Stomach (tissue), 9 donors: ENCODE results near the gene MAP2K4. TPM values are rescaled to one million over a fixed set of nuclear protein-coding genes. Genes with fewer than 3 reads are reported as not detected.

Source experiments
- DNase-seq, 2 donors: peaks; one replicate each; pipeline versions ENCODE4 v3.0.0 to v3.0.0-alpha.2; 2013 to 2019
- H3K27ac ChIP-seq, 5 donors: fragments of 200-600 bp in 4 of 5; sonication (generic) in 4 of 5; one replicate each; pipeline ENCODE4 v1.5.1; 2013 to 2019; ENCODE audit warnings: mild to moderate bottlenecking in 1 of 5, moderate library complexity in 1 of 5
- H3K27me3 ChIP-seq, 3 donors: fragments of 200-600 bp; sonication (generic); one replicate each; pipeline ENCODE4 v1.5.1; 2017 to 2019; ENCODE audit warnings: mixed run types in 1 of 3
- H3K36me3 ChIP-seq, 4 donors: fragments of 200-600 bp; sonication (generic); 1 replicate in 3 of 4; 2 replicates in 1 of 4; pipeline ENCODE4 v1.5.1; 2016 to 2019
- H3K4me1 ChIP-seq, 4 donors: fragments of 200-600 bp; sonication (generic); one replicate each; pipeline ENCODE4 v1.5.1; 2016 to 2019
- H3K4me3 ChIP-seq, 4 donors: fragments of 200-600 bp; sonication (generic) in 3 of 4; one replicate each; pipeline ENCODE4 v1.5.1; 2016 to 2019; ENCODE audit warnings: mild to moderate bottlenecking in 1 of 4
- H3K9me3 ChIP-seq, 4 donors: fragments of 200-600 bp; sonication (generic); one replicate each; pipeline ENCODE4 v1.5.1; 2016 to 2019
- EP300 ChIP-seq: sonication (generic); formaldehyde crosslinking; IDR thresholded peaks from one replicate; pipeline ENCODE4 v1.6.1; 2017; ENCODE audit warnings: antibody characterized with exemption
- POLR2A ChIP-seq, 4 donors: fragments of 450-650 bp; IDR thresholded peaks; one replicate each; pipeline ENCODE4 v1.6.1; 2016; ENCODE audit warnings: antibody characterized with exemption in 4 of 4, control low read depth in 2 of 4, mild to moderate bottlenecking in 1 of 4, moderate library complexity in 1 of 4
- POLR2AphosphoS5 ChIP-seq, 3 donors: sonication (generic); formaldehyde crosslinking; IDR thresholded peaks; one replicate each; pipeline ENCODE4 v1.6.1; 2016; ENCODE audit warnings: antibody characterized with exemption in 3 of 3
- WGBS, 5 donors: extraction: QIAGEN DNeasy Blood & Tissue Kit in 3 of 5; methylation state at CpG; one replicate each; pipeline versions ENCODE4 v1.1.5 to v1.1.7; 2013 to 2018; 5-methylcytosine and 5-hydroxymethylcytosine counted together
- intact Hi-C: fragments of 100-400 bp; cut with DNase I; formaldehyde crosslinking; loops from one replicate; pipeline ENCODE4 v1.15.1; 2023; ENCODE audit warnings: low total_unique reads
- polyA plus RNA-seq, 3 donors: library from polyadenylated mRNA; stranded (reverse); fragments of 200-250 nt; gene quantifications; one replicate each; pipeline ENCODE4 v1.2.3, GENCODE V29; 2013
- total RNA-seq, 5 donors: library from RNA; depleted of rRNA; stranded (reverse); fragments of >200 nt; gene quantifications; one replicate each; pipeline versions ENCODE4 v1.1.0 to v1.2.3, GENCODE V29; 2014 to 2016
- TF ChIP-seq, protein P1 (sequence below), 7 experiments: fragments of 450-650 bp in 4 of 7; fragments of 200-600 bp in 3 of 7; sonication (generic) in 3 of 7; IDR thresholded peaks; one replicate each; pipeline ENCODE4 v1.5.1; 2016 to 2019; ENCODE audit warnings: antibody characterized with exemption in 7 of 7, control low read depth in 2 of 7, mild to moderate bottlenecking in 1 of 7
- donor health status: healthy with polysubstance abuse.
- donor health status: Bipolar disorder and iron deficiency.
- donor health status: healthy.

Gene MAP2K4
- total and polyA plus RNA-seq, 8 donors, result 1.4 to 174 (median 21.9) TPM

DNA sequence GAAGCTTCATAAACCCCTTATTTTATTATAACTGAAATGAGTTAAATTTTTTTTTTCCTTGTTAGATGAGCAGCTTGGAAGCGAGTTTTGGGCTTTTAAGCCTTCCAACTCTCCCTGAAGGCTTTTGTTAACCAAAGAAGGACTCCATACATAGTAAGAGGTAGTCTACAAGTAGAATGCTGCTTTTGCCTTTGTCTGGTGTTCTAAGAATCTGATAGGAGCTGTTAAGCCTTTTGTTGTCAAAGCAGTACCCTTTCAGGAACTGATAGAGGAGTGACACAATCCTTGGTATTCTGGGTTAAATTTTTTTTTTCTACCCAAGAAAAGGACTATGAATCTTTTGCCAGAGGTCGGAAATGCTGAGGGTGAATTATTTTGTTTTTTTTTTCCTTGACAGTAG lies 26.1 kb downstream of the MAP2K4 start:
- Histone ChIP-seq H3K36me3 (no peaks in the 10 kb centered on the region), H3K4me3 (no peak overlapping the region), H3K27me3 (no peaks in the 10 kb centered on the region), H3K4me1 (peaks cover 5 to 57% (median 33%) of the 10 kb centered on the region in 4 donors), H3K9me3 (no peaks in the 10 kb centered on the region), H3K27ac (no peak overlapping the region)
- no peak for DNase-seq
- intact Hi-C loops, result no loop called here
- TF ChIP-seq EP300 (no peak), POLR2A (IDR thresholded peaks at IDR 0.05) (no peak), POLR2AphosphoS5 (IDR thresholded peaks at IDR 0.05) (no peak)
- TF ChIP-seq, protein P1, sequence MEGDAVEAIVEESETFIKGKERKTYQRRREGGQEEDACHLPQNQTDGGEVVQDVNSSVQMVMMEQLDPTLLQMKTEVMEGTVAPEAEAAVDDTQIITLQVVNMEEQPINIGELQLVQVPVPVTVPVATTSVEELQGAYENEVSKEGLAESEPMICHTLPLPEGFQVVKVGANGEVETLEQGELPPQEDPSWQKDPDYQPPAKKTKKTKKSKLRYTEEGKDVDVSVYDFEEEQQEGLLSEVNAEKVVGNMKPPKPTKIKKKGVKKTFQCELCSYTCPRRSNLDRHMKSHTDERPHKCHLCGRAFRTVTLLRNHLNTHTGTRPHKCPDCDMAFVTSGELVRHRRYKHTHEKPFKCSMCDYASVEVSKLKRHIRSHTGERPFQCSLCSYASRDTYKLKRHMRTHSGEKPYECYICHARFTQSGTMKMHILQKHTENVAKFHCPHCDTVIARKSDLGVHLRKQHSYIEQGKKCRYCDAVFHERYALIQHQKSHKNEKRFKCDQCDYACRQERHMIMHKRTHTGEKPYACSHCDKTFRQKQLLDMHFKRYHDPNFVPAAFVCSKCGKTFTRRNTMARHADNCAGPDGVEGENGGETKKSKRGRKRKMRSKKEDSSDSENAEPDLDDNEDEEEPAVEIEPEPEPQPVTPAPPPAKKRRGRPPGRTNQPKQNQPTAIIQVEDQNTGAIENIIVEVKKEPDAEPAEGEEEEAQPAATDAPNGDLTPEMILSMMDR (IDR thresholded peaks at IDR 0.05), result no peak
- WGBS, 5 donors, result 44 to 77% (median 59%) methylated on average over 2 of the region's 2 CpGs

DNA sequence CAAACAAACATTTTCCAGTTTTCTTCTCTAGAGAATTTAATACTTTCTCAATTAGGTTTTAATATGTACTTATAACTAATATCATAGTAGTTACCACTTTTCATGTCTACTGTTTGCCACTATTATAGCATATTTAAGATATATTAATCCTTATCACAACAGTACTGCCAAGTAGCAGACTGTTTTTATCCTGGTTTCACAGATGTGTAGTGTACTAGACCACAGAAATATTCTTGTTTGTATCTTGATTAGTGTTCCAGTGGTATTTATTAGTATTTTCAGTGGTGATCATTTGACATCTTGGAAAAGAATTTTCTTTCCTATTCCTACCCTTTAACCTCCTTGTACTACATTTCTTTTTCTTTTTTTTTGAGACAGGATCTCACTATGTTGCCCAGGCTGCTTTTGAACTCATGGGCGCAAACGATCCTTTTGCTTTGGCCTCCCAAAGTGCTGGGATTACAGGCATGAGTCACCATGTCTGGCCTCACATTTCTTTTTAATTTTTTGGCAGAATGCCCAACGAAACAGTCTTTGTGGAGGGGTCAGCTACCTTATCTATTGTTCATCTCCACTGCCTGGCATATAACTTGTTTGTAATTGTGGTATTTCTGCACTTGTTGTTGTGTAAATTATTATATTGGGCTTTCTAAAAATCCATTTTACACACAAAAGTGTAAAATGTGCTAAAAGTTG lies 27.2 kb downstream of the MAP2K4 start:
- no peak for DNase-seq
- WGBS, 5 donors, result 70 to 81% (median 76%) methylated on average over 3 of the region's 3 CpGs
- TF ChIP-seq, protein P1 (IDR thresholded peaks at IDR 0.05), result no peak
- no peak for TF ChIP-seq POLR2AphosphoS5 (IDR thresholded peaks at IDR 0.05)
- no peak for TF ChIP-seq POLR2A (IDR thresholded peaks at IDR 0.05)
- TF ChIP-seq EP300, result no peak
- Histone ChIP-seq H3K27me3 (no peaks in the 10 kb centered on the region), H3K9me3 (no peaks in the 10 kb centered on the region), H3K4me1 (peaks cover 5 to 68% (median 38%) of the 10 kb centered on the region in 4 donors), H3K36me3 (no peaks in the 10 kb centered on the region), H3K4me3 (no peak overlapping the region), H3K27ac (no peak overlapping the region)
- intact Hi-C loops, result no loop called here

GRCh38 chr17:12048843-12049473 lies 28.3 kb downstream of the MAP2K4 start:
- no peak for DNase-seq
- Histone ChIP-seq H3K27ac (no peak overlapping the region), H3K4me3 (no peak overlapping the region), H3K27me3 (no peaks in the 10 kb centered on the region), H3K9me3 (no peaks in the 10 kb centered on the region), H3K4me1 (peaks cover 5 to 79% (median 43%) of the 10 kb centered on the region in 4 donors), H3K36me3 (no peaks in the 10 kb centered on the region)
- 88 to 93% (median 92%) methylated on average over 7 of the region's 7 CpGs for WGBS, 5 donors
- intact Hi-C loops, result no loop called here
- TF ChIP-seq EP300 (no peak), POLR2AphosphoS5 (IDR thresholded peaks at IDR 0.05) (no peak)

DNA sequence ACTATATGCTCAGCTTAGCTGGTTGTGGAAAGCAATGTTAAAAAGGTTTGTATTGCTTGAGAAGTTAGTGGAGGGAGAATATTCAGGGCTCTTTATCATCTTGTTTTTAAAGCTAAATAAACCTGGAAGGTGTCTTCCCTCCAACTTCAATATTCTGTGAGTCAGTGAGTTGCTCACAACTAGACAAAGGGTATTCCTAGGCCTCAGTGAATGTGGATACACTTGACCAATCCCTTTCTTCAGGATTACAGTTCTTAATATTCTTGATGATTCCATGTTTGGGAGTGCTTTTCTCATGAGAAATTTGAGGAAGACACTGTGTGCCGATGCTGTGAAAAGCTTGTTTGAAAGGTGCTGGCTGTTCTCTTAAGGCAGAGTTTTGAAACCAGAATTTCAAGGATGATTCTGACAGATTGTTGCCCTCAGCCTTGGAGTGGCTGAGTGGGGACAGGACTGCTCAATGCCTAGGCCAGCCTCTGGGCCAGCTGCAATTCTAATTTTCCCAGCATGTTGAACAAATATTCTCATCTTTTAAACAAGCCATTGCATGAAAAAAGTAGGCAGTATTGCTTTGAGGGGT lies 30.1 kb downstream of the MAP2K4 start:
- no peak overlapping the region for H3K27ac ChIP-seq
- TF ChIP-seq, protein P1 (IDR thresholded peaks at IDR 0.05), result no peak
- no peak for TF ChIP-seq EP300
- no peak for TF ChIP-seq POLR2A (IDR thresholded peaks at IDR 0.05)
- TF ChIP-seq POLR2AphosphoS5 (IDR thresholded peaks at IDR 0.05), result no peak
- 74 to 92% (median 87%) methylated on average over 1 of the region's 1 CpG for WGBS, 5 donors
- H3K9me3 ChIP-seq, result no peaks in the 10 kb centered on the region
- DNase-seq, result no peak
- H3K36me3 ChIP-seq, result no peaks in the 10 kb centered on the region
- H3K4me1 ChIP-seq, result peaks cover 5 to 77% (median 41%) of the 10 kb centered on the region in 4 donors
- no peaks in the 10 kb centered on the region for H3K27me3 ChIP-seq
- no peak overlapping the region for H3K4me3 ChIP-seq
- intact Hi-C loops, result no loop called here
